ENCODE data around the gene RFPL2. TPM values are rescaled to one million over a fixed set of nuclear protein-coding genes. Genes with fewer than 3 reads are reported as not detected.
A peak's percentile ranks its signal among the peaks of the same experiment; 100 is the strongest.
"Not testable (repeated sequence)": the region's sequence is repeated elsewhere in the genome, so short reads cannot be mapped to it uniquely, and the experiment has no call there.

The RFPL2 gene
- total RNA-seq, 1 experiment from 2014 or later = not detected

DNA sequence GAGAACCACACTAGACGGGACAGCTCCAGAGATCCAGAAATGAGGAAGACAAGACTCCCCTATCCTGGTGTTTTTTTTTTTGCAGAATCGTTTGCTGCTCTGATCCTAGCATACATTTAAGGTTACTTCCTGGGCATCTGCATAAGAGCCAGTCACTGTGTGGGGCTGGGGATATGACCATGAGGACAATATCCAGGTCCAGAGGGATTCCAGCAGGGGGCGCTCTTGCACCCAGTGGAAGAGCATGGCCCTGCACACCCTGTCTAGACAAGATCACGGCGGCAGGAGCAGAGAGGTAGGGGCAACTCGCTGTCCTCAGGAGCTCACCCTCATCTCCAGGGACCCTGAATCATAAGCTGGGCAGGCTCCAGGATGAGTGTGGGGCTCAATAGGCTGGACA is 64.2 kb downstream of the RFPL2 start:
- H3K9me3 ChIP-seq (ENCODE audit: insufficient read depth, low read depth); H2AFZ ChIP-seq; intact Hi-C loops (cut with micrococcal nuclease; ENCODE audit: unreplicated experiment); H3K4me2 ChIP-seq; H3K79me2 ChIP-seq (ENCODE audit: low read depth); H3K36me3 ChIP-seq (ENCODE audit: low read depth); H4K20me1 ChIP-seq (ENCODE audit: insufficient read depth); POLR2A ChIA-PET (ENCODE audit: unreplicated experiment); H3K4me3 ChIP-seq; H3K27ac ChIP-seq; H3K9me2 ChIP-seq (ENCODE audit: insufficient read depth); DNase-seq; BruUV-seq (replicated peaks): not testable (repeated sequence)
- TF ChIP-seq, protein P1, sequence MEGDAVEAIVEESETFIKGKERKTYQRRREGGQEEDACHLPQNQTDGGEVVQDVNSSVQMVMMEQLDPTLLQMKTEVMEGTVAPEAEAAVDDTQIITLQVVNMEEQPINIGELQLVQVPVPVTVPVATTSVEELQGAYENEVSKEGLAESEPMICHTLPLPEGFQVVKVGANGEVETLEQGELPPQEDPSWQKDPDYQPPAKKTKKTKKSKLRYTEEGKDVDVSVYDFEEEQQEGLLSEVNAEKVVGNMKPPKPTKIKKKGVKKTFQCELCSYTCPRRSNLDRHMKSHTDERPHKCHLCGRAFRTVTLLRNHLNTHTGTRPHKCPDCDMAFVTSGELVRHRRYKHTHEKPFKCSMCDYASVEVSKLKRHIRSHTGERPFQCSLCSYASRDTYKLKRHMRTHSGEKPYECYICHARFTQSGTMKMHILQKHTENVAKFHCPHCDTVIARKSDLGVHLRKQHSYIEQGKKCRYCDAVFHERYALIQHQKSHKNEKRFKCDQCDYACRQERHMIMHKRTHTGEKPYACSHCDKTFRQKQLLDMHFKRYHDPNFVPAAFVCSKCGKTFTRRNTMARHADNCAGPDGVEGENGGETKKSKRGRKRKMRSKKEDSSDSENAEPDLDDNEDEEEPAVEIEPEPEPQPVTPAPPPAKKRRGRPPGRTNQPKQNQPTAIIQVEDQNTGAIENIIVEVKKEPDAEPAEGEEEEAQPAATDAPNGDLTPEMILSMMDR (conservative IDR thresholded peaks at IDR 0.05) = peak; percentile 36; the same call in 1 of the 2 replicates
- peaks cover 16% of the 10 kb centered on the region; the same call in 1 of the 2 replicates for H3K27me3 ChIP-seq (ENCODE audit: insufficient read depth, low read depth)
- H3F3A ChIP-seq (ENCODE audit: insufficient read depth, low read depth) = peaks cover 20% of the 10 kb centered on the region; the same call in 1 of the 2 replicates
- H3K4me1 ChIP-seq (replicated peaks; ENCODE audit: insufficient read depth) = peaks cover 28% of the 10 kb centered on the region
- CTCF ChIA-PET = interaction anchor here (0.6 kb wide), 1 partner anchor 11 kb away, joined by 3 read pairs; no protein-coding TSS in a partner anchor

Other genes with a start within 250 kb of the RFPL2 start
- gene SLC5A1, start 161.8 kb downstream of the RFPL2 start, total RNA-seq (2021) = not detected in 2 replicates
- gene C22orf42, start 45.8 kb downstream of the RFPL2 start, total RNA-seq (2021) = not detected in 2 replicates
- gene SLC5A4, start 50.3 kb upstream of the RFPL2 start, total RNA-seq (2021) = not detected in 2 replicates
- gene RFPL3, start 152.8 kb upstream of the RFPL2 start, total RNA-seq (2021) = not detected in 2 replicates
- 75.9 and 76.5 TPM in 2 replicates for gene RTCB, start 207.2 kb upstream of the RFPL2 start, total RNA-seq (2021)

All from PC-9 (cell line).